ENCODE data around the gene KCNMA1.

DNA sequence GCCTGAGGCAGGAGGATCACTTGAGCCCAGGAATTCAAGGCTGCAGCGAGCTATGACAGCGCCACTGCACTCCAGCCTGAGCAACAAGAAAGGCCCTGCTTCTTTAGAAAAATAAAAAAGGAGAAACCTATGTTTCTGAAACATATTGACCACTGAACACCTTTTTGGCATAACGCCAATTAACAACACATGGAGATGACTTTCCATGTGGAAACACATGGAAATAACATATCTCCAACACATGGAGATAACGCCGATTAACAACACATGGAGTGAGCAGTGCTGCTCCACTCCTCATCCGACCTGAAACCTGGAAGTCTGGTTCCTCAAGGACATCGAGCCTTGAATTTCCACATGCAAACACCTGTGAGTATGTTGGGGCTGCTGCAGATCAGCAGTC is 126.9 kb downstream of the KCNMA1 start:
- TF ChIP-seq, protein P1, sequence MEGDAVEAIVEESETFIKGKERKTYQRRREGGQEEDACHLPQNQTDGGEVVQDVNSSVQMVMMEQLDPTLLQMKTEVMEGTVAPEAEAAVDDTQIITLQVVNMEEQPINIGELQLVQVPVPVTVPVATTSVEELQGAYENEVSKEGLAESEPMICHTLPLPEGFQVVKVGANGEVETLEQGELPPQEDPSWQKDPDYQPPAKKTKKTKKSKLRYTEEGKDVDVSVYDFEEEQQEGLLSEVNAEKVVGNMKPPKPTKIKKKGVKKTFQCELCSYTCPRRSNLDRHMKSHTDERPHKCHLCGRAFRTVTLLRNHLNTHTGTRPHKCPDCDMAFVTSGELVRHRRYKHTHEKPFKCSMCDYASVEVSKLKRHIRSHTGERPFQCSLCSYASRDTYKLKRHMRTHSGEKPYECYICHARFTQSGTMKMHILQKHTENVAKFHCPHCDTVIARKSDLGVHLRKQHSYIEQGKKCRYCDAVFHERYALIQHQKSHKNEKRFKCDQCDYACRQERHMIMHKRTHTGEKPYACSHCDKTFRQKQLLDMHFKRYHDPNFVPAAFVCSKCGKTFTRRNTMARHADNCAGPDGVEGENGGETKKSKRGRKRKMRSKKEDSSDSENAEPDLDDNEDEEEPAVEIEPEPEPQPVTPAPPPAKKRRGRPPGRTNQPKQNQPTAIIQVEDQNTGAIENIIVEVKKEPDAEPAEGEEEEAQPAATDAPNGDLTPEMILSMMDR (IDR thresholded peaks at IDR 0.05): no peak
- no peak for TF ChIP-seq POLR2AphosphoS5 (IDR thresholded peaks at IDR 0.05)
